Measurements from ENCODE around the gene NPIPA5.
"Not testable (repeated sequence)": the region's sequence is repeated elsewhere in the genome, so short reads cannot be mapped to it uniquely, and the experiment has no call there.

The NPIPA5 gene

GRCh38 chr16:15388060-15388459, 10.0 kb upstream of the NPIPA5 start:
- not testable (repeated sequence) for DNase-seq

GRCh38 chr16:15382810-15383209, 4.7 kb upstream of the NPIPA5 start:
- not testable (repeated sequence) for DNase-seq

DNA sequence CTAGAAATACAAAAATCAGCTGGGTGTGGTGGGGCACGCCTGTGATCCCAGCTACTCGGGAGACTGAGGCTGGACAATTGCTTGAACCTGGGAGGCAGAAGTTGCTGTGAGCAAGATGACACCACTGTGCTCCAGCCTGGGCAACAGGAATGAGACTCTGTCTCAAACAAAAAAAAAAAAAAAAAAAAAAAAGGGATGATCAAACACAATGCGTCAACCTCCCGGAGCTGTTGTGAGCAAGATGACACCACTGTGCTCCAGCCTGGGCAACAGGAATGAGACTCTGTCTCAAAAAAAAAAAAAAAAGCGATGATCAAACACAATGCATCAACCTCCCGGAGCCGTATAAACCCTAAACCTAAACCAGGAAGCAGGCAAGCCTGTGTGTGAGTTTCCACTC, 20.6 kb downstream of the NPIPA5 start:
- not testable (repeated sequence) for DNase-seq

GRCh38 chr16:15354846-15355245, 23.2 kb downstream of the NPIPA5 start:
- DNase-seq: not testable (repeated sequence)

- not testable (repeated sequence) for DNase-seq
These were observed 25.2 kb downstream of the NPIPA5 start for GRCh38 chr16:15352852-15353251.

DNA sequence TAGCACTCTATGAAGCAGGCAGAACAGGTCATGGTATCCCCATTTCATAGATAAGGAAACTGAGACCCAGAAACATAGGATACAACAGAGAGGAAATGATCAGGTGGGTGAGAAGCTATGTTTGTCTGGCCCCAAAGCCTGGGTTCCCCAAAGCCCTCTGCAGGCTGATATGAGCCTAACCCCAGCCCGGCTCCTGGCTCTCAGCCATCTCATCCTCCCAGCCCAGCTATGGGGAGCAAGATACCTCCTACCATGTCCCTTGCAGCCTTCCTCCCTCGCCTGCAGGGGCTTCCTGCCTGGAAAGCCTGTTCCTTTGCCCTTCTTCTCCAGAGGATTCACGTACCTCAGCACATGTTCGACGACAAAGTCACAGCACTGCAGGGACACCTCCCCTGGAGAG, 26.3 kb downstream of the NPIPA5 start:
- not testable (repeated sequence) for DNase-seq

- not testable (repeated sequence) for DNase-seq
These were observed 26.8 kb downstream of the NPIPA5 start for GRCh38 chr16:15351251-15351650.

- DNase-seq: not testable (repeated sequence)
These were observed 29.4 kb downstream of the NPIPA5 start for GRCh38 chr16:15348721-15349120.

DNA sequence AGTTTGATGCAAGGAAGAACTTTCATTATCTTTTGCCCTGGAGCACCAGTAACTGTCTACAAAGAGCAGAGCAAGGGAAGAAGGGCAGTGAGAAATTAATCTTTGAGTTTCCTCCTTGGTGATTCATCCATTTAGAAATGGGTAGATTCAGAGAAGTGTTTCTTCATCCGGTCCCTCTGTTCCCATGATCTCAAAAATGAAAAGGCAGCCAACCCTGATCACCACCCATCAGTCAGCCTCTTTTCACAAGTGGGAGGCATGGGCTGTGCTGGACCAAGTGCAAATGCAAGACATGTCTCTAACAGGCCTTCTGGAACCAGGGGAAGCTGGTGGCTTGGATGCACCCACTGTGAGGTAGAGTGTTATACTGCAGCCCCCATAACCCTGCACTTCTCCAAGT, 35.8 kb downstream of the NPIPA5 start:
- not testable (repeated sequence) for DNase-seq

DNA sequence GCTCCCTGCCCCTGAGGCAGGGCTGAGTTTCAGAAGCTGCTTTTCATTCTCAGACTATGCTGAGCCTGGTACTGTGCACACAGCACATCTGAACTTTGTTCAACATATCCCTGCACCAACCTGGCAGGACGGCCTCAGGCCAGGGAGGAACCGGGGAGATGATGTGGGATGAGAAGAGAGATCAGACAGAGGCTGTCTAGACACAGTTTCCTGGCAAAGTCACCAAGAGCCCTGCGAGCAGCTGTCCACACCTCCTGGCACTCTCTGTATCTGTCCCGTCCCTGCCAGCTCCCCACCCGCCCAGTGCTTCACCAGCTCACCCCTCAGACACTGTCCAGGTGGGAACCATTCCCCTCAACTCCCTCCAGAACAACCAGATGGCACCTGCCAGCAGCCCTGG, 39.1 kb downstream of the NPIPA5 start:
- not testable (repeated sequence) for DNase-seq

DNA sequence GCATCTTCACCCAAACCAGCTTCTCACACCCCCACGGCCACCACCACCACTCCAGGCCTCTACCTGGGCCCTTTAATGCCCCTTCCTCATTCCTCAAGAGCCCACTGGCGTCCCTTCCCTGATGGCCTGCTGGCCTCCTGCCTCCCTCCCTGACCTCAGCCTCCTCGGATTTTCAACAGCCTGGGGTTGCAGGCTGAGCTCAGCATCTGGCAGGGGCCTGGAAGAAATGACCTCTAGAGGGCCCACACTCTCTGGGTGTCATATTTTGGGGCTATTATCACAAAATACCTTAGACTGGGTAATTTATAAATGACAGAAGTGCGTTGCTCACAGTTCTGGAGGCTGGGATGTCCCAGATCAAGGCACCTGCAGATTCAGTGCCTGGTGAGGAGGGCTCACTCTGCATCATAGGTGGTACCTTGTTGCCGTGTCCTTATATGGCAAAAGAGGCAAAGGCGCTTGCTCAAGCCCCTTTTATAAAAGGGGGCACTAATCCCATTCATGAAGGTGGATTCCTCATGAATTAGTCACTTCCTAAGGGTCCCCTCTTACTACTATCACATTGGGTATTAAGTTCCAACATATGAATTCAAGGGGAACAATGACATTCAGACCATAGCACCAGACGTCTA, 40.0 kb downstream of the NPIPA5 start:
- not testable (repeated sequence) for DNase-seq

DNA sequence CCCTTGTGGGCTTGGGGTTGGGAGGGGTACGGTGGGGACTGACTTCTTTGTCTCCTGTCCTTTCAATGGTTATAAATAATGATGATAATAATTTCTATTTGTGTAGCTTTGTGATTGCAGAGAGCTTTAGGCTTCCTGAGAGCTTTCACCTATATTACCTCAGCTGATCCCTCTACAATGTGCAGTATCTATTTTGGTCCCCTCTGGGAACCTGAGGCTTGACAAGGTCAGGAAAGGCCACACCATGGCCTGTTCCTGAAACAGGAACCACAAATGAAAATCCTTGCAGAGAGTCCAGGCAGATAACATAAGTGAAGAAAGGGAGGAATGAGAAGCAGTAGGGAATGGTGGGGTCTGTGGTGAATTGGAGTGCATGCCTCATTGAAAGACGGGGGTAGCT, 42.5 kb downstream of the NPIPA5 start:
- not testable (repeated sequence) for DNase-seq

- not testable (repeated sequence) for DNase-seq
These were observed 44.1 kb downstream of the NPIPA5 start for GRCh38 chr16:15333969-15334368.

DNA sequence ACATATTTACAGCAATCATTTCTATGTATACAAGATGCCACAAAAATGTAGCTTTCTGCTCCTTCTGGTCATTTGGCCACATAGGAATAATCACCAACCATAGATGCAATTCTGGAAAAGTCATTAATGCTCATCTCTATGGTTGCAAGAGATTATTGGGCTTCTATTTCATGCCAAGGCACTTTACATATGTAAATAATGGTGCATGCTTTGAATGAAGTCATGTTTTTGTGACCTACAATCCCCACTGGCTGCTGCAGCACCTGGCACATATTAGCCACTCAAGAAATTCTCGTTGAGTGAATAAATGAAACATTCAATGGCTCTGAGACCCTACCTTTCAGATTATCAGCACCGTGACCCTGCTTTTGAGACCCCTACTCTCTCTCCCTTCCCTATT, 47.1 kb downstream of the NPIPA5 start:
- DNase-seq: not testable (repeated sequence)

DNA sequence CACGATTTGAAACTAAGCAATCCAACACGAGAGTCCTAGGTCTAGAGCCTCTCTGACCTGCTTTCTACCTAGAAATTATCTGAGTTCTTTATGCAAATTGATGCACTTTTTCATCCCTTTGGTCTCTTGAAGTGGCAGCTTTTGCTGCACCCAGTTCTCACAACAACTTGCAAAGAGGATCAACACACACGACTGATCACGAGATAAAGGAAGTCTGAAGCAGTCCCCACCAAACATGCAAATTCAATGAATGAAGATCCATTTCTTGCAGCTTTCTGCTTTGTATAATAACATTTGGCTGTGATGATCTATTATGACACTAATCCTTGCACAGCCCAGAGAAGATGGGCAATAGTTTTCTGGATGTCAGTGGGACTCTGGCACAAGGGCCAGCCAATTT, 53.1 kb downstream of the NPIPA5 start:
- not testable (repeated sequence) for DNase-seq

DNA sequence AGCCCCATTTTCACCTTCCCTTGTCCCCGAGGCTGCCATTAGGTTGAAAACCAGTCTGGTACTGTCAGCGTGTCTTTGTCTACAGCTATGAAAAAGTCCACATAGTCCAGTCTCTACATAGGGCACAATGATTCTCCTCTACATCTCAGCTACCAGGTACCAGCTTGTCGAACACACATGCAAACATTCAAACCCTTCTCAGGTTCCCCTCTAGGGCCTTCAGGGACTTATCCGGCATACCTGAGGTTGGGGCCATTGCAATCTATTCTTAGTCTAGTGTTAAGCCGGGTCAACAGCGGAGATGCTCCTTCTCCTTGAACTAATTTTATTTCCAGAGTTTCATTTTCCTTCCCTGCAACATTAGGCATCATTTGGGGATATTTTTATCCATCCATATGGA, 54.7 kb downstream of the NPIPA5 start:
- DNase-seq: not testable (repeated sequence)

- DNase-seq: not testable (repeated sequence)
These were observed 56.9 kb downstream of the NPIPA5 start for GRCh38 chr16:15321221-15321620.

- DNase-seq: not testable (repeated sequence)
These were observed 63.5 kb downstream of the NPIPA5 start for GRCh38 chr16:15314562-15314961.
